K562 (cell line): ENCODE results near the gene KDM2B. TPM values are rescaled to one million over a fixed set of nuclear protein-coding genes. Genes with fewer than 3 reads are reported as not detected.

ENCODE experiments used
- ATF1 ChIP-seq, 2 experiments: fragments of 450-650 bp in 1 of 2; IDR thresholded peaks; 2 replicates each; pipeline ENCODE4 v1.6.1; 2016; ENCODE audit warnings: missing compliant biosample characterization in 1 of 2, missing genetic modification characterization in 1 of 2
- CBFA2T2 ChIP-seq: fragments of 450-650 bp; conservative IDR thresholded peaks from 2 replicates; pipeline ENCODE4 v1.6.1; 2017; ENCODE audit warnings: mild to moderate bottlenecking
- CCNT2 ChIP-seq: IDR thresholded peaks from 2 replicates; pipeline ENCODE4 v1.6.1; 2011; ENCODE audit warnings: borderline replicate concordance, low read depth, mild to moderate bottlenecking, moderate library complexity, mixed read lengths, low read length; ENCODE audit not compliant: insufficient read length; ENCODE audit errors: extremely low read depth
- CHD1 ChIP-seq: fragments of 200-600 bp; sonication (generic); IDR thresholded peaks from one replicate; pipeline ENCODE4 v1.6.1; 2012; ENCODE audit warnings: mild to moderate bottlenecking, moderate library complexity, low read length, inconsistent platforms
- DPF2 ChIP-seq: fragments of 450-650 bp; IDR thresholded peaks from 2 replicates; pipeline ENCODE4 v1.6.1; 2016
- E2F5 ChIP-seq: sonication (generic); formaldehyde crosslinking; IDR thresholded peaks from 2 replicates; pipeline ENCODE4 v1.8.0; 2022; ENCODE audit warnings: mild to moderate bottlenecking, missing genetic modification reagents
- FOXJ3 ChIP-seq: sonication (generic); formaldehyde crosslinking; IDR thresholded peaks from 2 replicates; pipeline ENCODE4 v1.4.0; 2020; ENCODE audit warnings: mild to moderate bottlenecking, missing genetic modification reagents
- HNRNPK ChIP-seq: fragments of 200-400 bp; formaldehyde crosslinking; IDR thresholded peaks from one replicate; pipeline ENCODE4 v1.6.1; 2018; ENCODE audit warnings: mild to moderate bottlenecking, low read depth, low read length; ENCODE audit not compliant: poor library complexity, severe bottlenecking
- LARP7 ChIP-seq: fragments of 450-650 bp; IDR thresholded peaks from 2 replicates; pipeline ENCODE4 v1.6.1; 2016
- NR2C2 ChIP-seq, 2 experiments: fragments of 200-800 bp in 1 of 2; sonication (Bioruptor generic) in 1 of 2; sonication (generic) in 1 of 2; formaldehyde crosslinking in 1 of 2; IDR thresholded peaks; 2 replicates each; pipeline versions ENCODE4 v1.6.1 to v1.8.0; 2016 to 2022; ENCODE audit warnings: mild to moderate bottlenecking in 1 of 2, missing compliant biosample characterization in 1 of 2, missing genetic modification characterization in 1 of 2, missing genetic modification reagents in 1 of 2
- POU5F1 ChIP-seq: fragments of 150-350 bp; IDR thresholded peaks from 2 replicates; pipeline ENCODE4 v1.6.1; 2014; ENCODE audit warnings: borderline replicate concordance, low read length, low read depth, mild to moderate bottlenecking; ENCODE audit not compliant: partially characterized antibody
- PTRF ChIP-seq: fragments of 450-650 bp; IDR thresholded peaks from 2 replicates; pipeline ENCODE4 v1.6.1; 2016; ENCODE audit warnings: mild to moderate bottlenecking, missing genetic modification characterization, missing compliant biosample characterization
- RB1 ChIP-seq: fragments of 450-650 bp; IDR thresholded peaks from 2 replicates; pipeline ENCODE4 v1.6.1; 2017; ENCODE audit warnings: low read depth, mild to moderate bottlenecking
- SLC30A9 ChIP-seq: fragments of 250-450 bp; sonication (Bioruptor Pico); IDR thresholded peaks from 2 replicates; pipeline ENCODE4 v1.8.0; 2022; ENCODE audit warnings: mild to moderate bottlenecking, moderate library complexity
- SOX6 ChIP-seq: fragments of 450-650 bp; IDR thresholded peaks from 2 replicates; pipeline ENCODE4 v1.6.1; 2014; ENCODE audit warnings: mild to moderate bottlenecking
- TAF15 ChIP-seq: fragments of 200-400 bp; formaldehyde crosslinking; IDR thresholded peaks from 2 replicates; pipeline ENCODE4 v1.6.1; 2017; ENCODE audit warnings: mild to moderate bottlenecking, low read depth, low read length, moderate library complexity
- TAF7 ChIP-seq: fragments of 450-650 bp; IDR thresholded peaks from 2 replicates; pipeline ENCODE4 v1.6.1; 2016; ENCODE audit warnings: missing genetic modification characterization, missing compliant biosample characterization
- TEAD1 ChIP-seq, 2 experiments: fragments of 450-650 bp in 1 of 2; sonication (generic) in 1 of 2; formaldehyde crosslinking; IDR thresholded peaks; 2 replicates each; pipeline versions ENCODE4 v1.4.0 to v1.8.0; 2020 to 2022; ENCODE audit warnings: mild to moderate bottlenecking in 2 of 2, missing genetic modification reagents in 1 of 2
- ZBTB9 ChIP-seq: fragments of 450-650 bp; formaldehyde crosslinking; IDR thresholded peaks from 2 replicates; pipeline ENCODE4 v1.4.0; 2020; ENCODE audit warnings: mild to moderate bottlenecking, moderate library complexity
- ZC3H11A ChIP-seq: IDR thresholded peaks from 2 replicates; pipeline ENCODE4 v1.6.1; 2012; ENCODE audit warnings: low read depth, low read length, improper control_type of control experiment
- ZNF184 ChIP-seq: sonication (generic); formaldehyde crosslinking; IDR thresholded peaks from 2 replicates; pipeline ENCODE4 v1.5.0; 2020; ENCODE audit warnings: missing genetic modification reagents
- ZNF197 ChIP-seq: fragments of 200-800 bp; sonication (Bioruptor generic); IDR thresholded peaks from 2 replicates; pipeline ENCODE4 v1.6.1; 2016; ENCODE audit warnings: low read depth, missing genetic modification characterization, missing compliant biosample characterization
- ZNF512 ChIP-seq: IDR thresholded peaks from 2 replicates; pipeline ENCODE4 v1.6.1; 2016; ENCODE audit warnings: missing genetic modification characterization, missing compliant biosample characterization
- ZNF655 ChIP-seq: fragments of 250-450 bp; sonication (Bioruptor Pico); IDR thresholded peaks from 2 replicates; pipeline ENCODE4 v1.5.0; 2021
- polyA plus RNA-seq, 8 experiments: library from polyadenylated mRNA; depleted of rRNA in 4 of 8; stranded (reverse) in 5 of 8; unstranded in 3 of 8; fragments of >200 nt; fragmentation: Nextera tagmentation in 2 of 8; fragmentation: Illumina TruSeq in 1 of 8; extraction: Ambion mirVana in 2 of 8; extraction: Trizol in 1 of 8; gene quantifications; 2 replicates each; pipeline versions ENCODE4 v1.2.1 to v1.2.3, GENCODE V29; 2011 to 2014; ENCODE audit warnings: inconsistent platforms in 1 of 8, missing spikeins in 1 of 8
- total RNA-seq, 7 experiments: library from RNA; depleted of rRNA in 6 of 7; stranded (reverse); fragments of >200 nt in 6 of 7; fragmentation: Illumina TruSeq in 2 of 7; extraction: Trizol in 2 of 7; gene quantifications; 2 replicates each; pipeline versions ENCODE4 v1.2.1 to v1.2.3, GENCODE V29; 2011 to 2021; ENCODE audit warnings: low replicate concordance in 1 of 7

KDM2B gene
- total and polyA plus RNA-seq, 9 of the 15 experiments (the other 6 are each of a cell fraction or from before 2014, with no cell fraction given): 7.4 to 50.5 (median 22.5) TPM

- TF ChIP-seq E2F5 (CRISPR knock-in tag) (no peak), CHD1 (no peak), DPF2 (peak; percentile 43; the same call in 1 of the 2 replicates), ZNF655 (CRISPR knock-in tag) (no peak), POU5F1 (no peak), CBFA2T2 (peak; percentile 88), ZNF184 (CRISPR knock-in tag) (no peak), NR2C2 (CRISPR knock-in tag; IDR thresholded peaks at IDR 0.05) (0 out of 2 replicates have a peak, but pooled peaks have one; percentile 33), NR2C2 (tag; IDR thresholded peaks at IDR 0.05) (no peak), TAF7 (tag) (no peak), RB1 (peak; percentile 87), ZNF197 (no peak), ZNF512 (no peak), SLC30A9 (no peak), HNRNPK (no peak), ATF1 (CRISPR knock-in tag; IDR thresholded peaks at IDR 0.05) (no peak), ATF1 (tag; IDR thresholded peaks at IDR 0.05) (peak; percentile 54), PTRF (tag) (no peak), FOXJ3 (CRISPR knock-in tag) (no peak), ZC3H11A (0 out of 2 replicates have a peak, but pooled peaks have one; percentile 30), SOX6 (no peak), LARP7 (no peak), CCNT2 (peak; percentile 83), TEAD1 (CRISPR knock-in tag; IDR thresholded peaks at IDR 0.05) (no peak), TAF15 (no peak), ZBTB9 (CRISPR knock-in tag) (peak; percentile 53; the same call in 1 of the 2 replicates)
Measured at GRCh38 chr12:121626087-121626852, 45.4 kb upstream of the KDM2B start, which contains the start of gene ORAI1 (continued).
